Fibroblast of pulmonary artery (primary cell): ENCODE data around the gene CACTIN.
A peak's percentile ranks its signal among the peaks of the same experiment; 100 is the strongest.
"Not testable (repeated sequence)": the region's sequence is repeated elsewhere in the genome, so short reads cannot be mapped to it uniquely, and the experiment has no call there.

ENCODE experiments used
- DNase-seq: peaks from one replicate; pipeline ENCODE4 v3.0.0-alpha.2; 2010; ENCODE audit warnings: low read depth
- H3K4me3 ChIP-seq: replicated peaks from 2 replicates; pipeline ENCODE4 v1.5.1; 2011; ENCODE audit warnings: low read depth, mild to moderate bottlenecking, control low read depth, low read length, moderate library complexity
- CTCF ChIP-seq: IDR thresholded peaks from 2 replicates; pipeline ENCODE4 v1.5.1; 2011; ENCODE audit warnings: mild to moderate bottlenecking, control low read depth, low read length, inconsistent platforms; ENCODE audit errors: missing control alignments

Gene CACTIN

GRCh38 chr19:3585301-3586126 is 41.1 kb downstream of the CACTIN start, which contains the start of gene GIPC3:
Gene GIPC3, plus strand, starts transcription at chr19:3585478. Its CDS starts 120 bp downstream, at chr19:3585598.
- DNase-seq = no peak
- H3K4me3 ChIP-seq = peak within 1 kb of the TSS; percentile 14
- TF ChIP-seq CTCF = no peak

GRCh38 chr19:3584036-3584802 is 42.4 kb downstream of the CACTIN start:
- DNase-seq, H3K4me3 ChIP-seq: not testable (repeated sequence)

GRCh38 chr19:3581792-3582191 is 44.8 kb downstream of the CACTIN start:
- not testable (repeated sequence) for H3K4me3 ChIP-seq, DNase-seq

- no peak overlapping the region for H3K4me3 ChIP-seq
- DNase-seq = peak; percentile 95
- TF ChIP-seq CTCF = no peak
Measured at GRCh38 chr19:3580156-3580934, 46.2 kb downstream of the CACTIN start.

- TF ChIP-seq CTCF = no peak
- no peak overlapping the region for H3K4me3 ChIP-seq
- no peak for DNase-seq
Measured at GRCh38 chr19:3578390-3578789, 48.2 kb downstream of the CACTIN start.

GRCh38 chr19:3577723-3578344 is 48.8 kb downstream of the CACTIN start:
- TF ChIP-seq CTCF = no peak
- DNase-seq = no peak
- H3K4me3 ChIP-seq = no peak overlapping the region

- peak; percentile 73 for DNase-seq
- TF ChIP-seq CTCF = no peak
- no peak overlapping the region for H3K4me3 ChIP-seq
Measured at GRCh38 chr19:3576696-3577443, 49.7 kb downstream of the CACTIN start.
